HEK293T (cell line): ENCODE results near the gene TSHR.

Experiments used
- BHLHE40 ChIP-seq: fragments of 450-650 bp; IDR thresholded peaks from 2 replicates; pipeline ENCODE4 v1.6.1; 2016; ENCODE audit warnings: mild to moderate bottlenecking, moderate library complexity, borderline replicate concordance
- ELF4 ChIP-seq: fragments of 450-650 bp; IDR thresholded peaks from 2 replicates; pipeline ENCODE4 v1.6.1; 2017; ENCODE audit warnings: antibody characterized with exemption
- FOXK2 ChIP-seq: fragments of 450-650 bp; IDR thresholded peaks from 2 replicates; pipeline ENCODE4 v1.6.1; 2016; ENCODE audit warnings: mild to moderate bottlenecking
- HDGF ChIP-seq: fragments of 450-650 bp; IDR thresholded peaks from 2 replicates; pipeline ENCODE4 v1.6.1; 2017; ENCODE audit warnings: antibody characterized with exemption, borderline replicate concordance
- SP1 ChIP-seq: fragments of 450-650 bp; IDR thresholded peaks from 2 replicates; pipeline ENCODE4 v1.6.1; 2017
- ZNF384 ChIP-seq: fragments of 450-650 bp; IDR thresholded peaks from 2 replicates; pipeline ENCODE4 v1.6.1; 2016

GRCh38 chr14:81105378-81105777 lies 150.0 kb downstream of the TSHR start:
- TF ChIP-seq BHLHE40, result no peak
- TF ChIP-seq ELF4, result no peak
- no peak for TF ChIP-seq FOXK2
- TF ChIP-seq ZNF384, result no peak
- no peak for TF ChIP-seq SP1
- TF ChIP-seq HDGF, result no peak
